A549 treated with AZD9567 at 1 μM for 4 hours (cell line): ENCODE results near the gene BLVRB. TPM values are rescaled to one million over a fixed set of nuclear protein-coding genes. Genes with fewer than 3 reads are reported as not detected.

Experiments used
- total RNA-seq: library from RNA; stranded (reverse); fragments of 200-300 nt; extraction: Qiagen RNA extraction; gene quantifications from 5 replicates; pipeline ENCODE4 v1.2.3, GENCODE V29; 2022; ENCODE audit not compliant: insufficient read depth

Gene BLVRB
- 240 to 363 TPM (median 318 TPM) in 5 replicates for total RNA-seq

GRCh38 chr19:40465557-40466218, at the start of gene BLVRB:
BLVRB (minus strand) TSS chr19:40465745; CDS start chr19:40465688, 57 bp downstream.

GRCh38 chr19:40466985-40467734, 1.6 kb upstream of the BLVRB start, which contains the start of gene SPTBN4:
SPTBN4 (plus strand) TSS chr19:40467001; CDS start chr19:40472622, 5,621 bp downstream.

GRCh38 chr19:40444000-40444824, 21.3 kb downstream of the BLVRB start, which contains the start of gene SERTAD3:
SERTAD3 (minus strand) TSS chr19:40444335; CDS start chr19:40442080, 2,255 bp downstream.

GRCh38 chr19:40425450-40426287, 39.9 kb downstream of the BLVRB start, which contains the start of gene SERTAD1:
SERTAD1 (minus strand) TSS chr19:40425992; CDS start chr19:40423546, 2,446 bp downstream.

GRCh38 chr19:40413291-40413845, 52.2 kb downstream of the BLVRB start, which contains the start of gene PRX:
PRX (minus strand) TSS chr19:40413378; CDS start chr19:40407932, 5,446 bp downstream.

Other genes with a start within 250 kb of the BLVRB start
- gene TTC9B, start 247.4 kb downstream of the BLVRB start, total RNA-seq = 0.37 to 0.94 TPM (median 0.56 TPM) in 4 of 5 replicates, not detected in the other
- 0.11 to 0.31 TPM (median 0.22 TPM) in 4 of 5 replicates, not detected in the other for gene CCNP, start 239.1 kb downstream of the BLVRB start, total RNA-seq
- gene AKT2, start 180.4 kb downstream of the BLVRB start, total RNA-seq = 124 to 171 TPM (median 166 TPM) in 5 replicates
- gene C19orf47, start 117.3 kb downstream of the BLVRB start, total RNA-seq = 32.0 to 59.7 TPM (median 33.8 TPM) in 5 replicates
- gene PLD3, start 117.0 kb downstream of the BLVRB start, total RNA-seq = 263 to 323 TPM (median 272 TPM) in 5 replicates
- gene HIPK4, start 75.6 kb downstream of the BLVRB start, total RNA-seq = 0.27 to 0.35 TPM (median 0.31 TPM) in 4 of 5 replicates, not detected in the other
- 1.4 to 1.6 TPM (median 1.5 TPM) in 5 replicates for gene PRX, start 52.4 kb downstream of the BLVRB start, total RNA-seq
- 24.0 to 53.9 TPM (median 42.9 TPM) in 5 replicates for gene SERTAD1, start 39.8 kb downstream of the BLVRB start, total RNA-seq
- 25.6 to 45.7 TPM (median 37.6 TPM) in 5 replicates for gene SERTAD3, start 21.4 kb downstream of the BLVRB start, total RNA-seq
- 0.32 to 0.72 TPM (median 0.52 TPM) in 5 replicates for gene SPTBN4, start 1.3 kb upstream of the BLVRB start, total RNA-seq
- 125 to 139 TPM (median 133 TPM) in 5 replicates for gene SHKBP1, start 111.1 kb upstream of the BLVRB start, total RNA-seq
- 35.2 to 57.9 TPM (median 54.8 TPM) in 5 replicates for gene LTBP4, start 135.6 kb upstream of the BLVRB start, total RNA-seq
- gene NUMBL, start 224.9 kb upstream of the BLVRB start, total RNA-seq = 47.8 to 82.6 TPM (median 77.1 TPM) in 5 replicates